ENCODE results near the gene TNFRSF11A.

TNFRSF11A gene

DNA sequence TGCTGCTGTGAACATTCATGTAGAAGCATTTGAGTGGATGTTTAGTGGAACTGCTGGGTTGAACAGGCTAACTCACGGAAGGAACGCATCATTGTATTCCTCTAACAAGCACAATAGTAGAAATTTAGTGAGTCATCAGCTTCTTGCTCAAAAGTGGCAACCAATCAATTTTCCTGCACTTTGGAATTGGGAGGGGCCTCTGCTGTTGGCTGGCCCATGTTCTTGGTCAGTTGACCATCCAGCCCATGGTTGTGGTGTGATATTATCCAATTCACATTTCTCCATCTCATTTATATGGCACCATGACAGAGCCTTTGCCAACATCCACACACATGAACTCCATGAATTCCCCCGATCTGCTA is 95.0 kb downstream of the TNFRSF11A start:
- peak; percentile 66 for DNase-seq (ENCODE audit: low read depth)

DNA sequence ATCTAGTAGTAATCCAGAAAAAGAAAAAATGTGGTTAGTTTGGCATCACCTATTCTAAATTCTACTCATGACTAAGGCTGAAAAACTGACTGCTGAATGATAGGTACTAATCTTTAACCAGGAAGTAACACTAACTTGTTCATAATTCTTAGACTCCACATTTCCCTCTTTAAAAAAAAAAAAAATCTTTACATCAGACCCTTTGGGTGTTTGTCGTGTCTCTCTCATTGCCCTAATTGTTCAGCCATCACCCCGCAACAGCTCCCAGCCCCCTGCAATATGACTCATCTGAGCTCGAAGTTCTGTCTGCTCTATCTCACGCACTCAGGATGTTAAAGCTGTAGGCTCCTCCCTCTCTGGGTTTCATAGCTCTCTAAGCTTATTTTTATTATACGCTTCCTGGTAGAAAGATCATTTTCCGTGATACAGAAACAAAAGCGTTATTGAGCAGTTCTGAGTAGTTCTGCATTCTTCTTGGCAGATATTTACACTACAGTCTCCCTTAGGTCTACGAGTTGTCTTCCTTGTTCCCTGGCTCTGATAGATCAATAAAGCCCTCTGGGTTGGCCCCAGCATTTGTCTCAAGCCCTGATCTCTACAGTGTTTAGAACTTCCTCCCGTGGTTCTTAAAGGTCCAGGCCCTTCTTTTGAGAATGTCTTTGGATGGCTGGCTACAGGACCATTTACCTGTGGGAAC is 95.6 kb downstream of the TNFRSF11A start:
- peak; percentile 85 for DNase-seq (ENCODE audit: low read depth)

GRCh38 chr18:62425465-62426190 is 100.5 kb downstream of the TNFRSF11A start:
- DNase-seq (ENCODE audit: low read depth), result peak; percentile 95

DNA sequence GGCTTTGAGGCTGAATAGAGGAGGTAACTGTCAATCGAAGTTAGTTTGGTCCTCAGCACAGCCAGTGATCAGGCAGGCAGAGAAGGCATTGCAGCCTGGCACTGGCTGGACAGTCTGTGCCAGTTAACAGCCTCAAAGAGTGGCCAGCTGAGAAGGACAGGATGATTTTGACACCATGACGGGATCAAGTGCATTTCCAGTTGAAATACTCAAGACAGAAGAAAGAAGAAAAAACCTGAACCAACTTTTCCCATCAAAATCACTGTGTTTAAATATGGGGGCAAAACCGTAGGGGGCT is 101.0 kb downstream of the TNFRSF11A start:
- DNase-seq (ENCODE audit: low read depth), result no peak

- no peak for DNase-seq (ENCODE audit: low read depth)
Observed at GRCh38 chr18:62432176-62432575, 107.1 kb downstream of the TNFRSF11A start.

GRCh38 chr18:62434798-62435197 is 109.7 kb downstream of the TNFRSF11A start:
- no peak for DNase-seq (ENCODE audit: low read depth)

- DNase-seq (ENCODE audit: low read depth), result no peak
Observed at GRCh38 chr18:62435435-62436031, 110.4 kb downstream of the TNFRSF11A start.

- no peak for DNase-seq (ENCODE audit: low read depth)
Observed at GRCh38 chr18:62436636-62437234, 111.6 kb downstream of the TNFRSF11A start.

- DNase-seq (ENCODE audit: low read depth), result peak; percentile 42
Observed at GRCh38 chr18:62437235-62438017, 112.3 kb downstream of the TNFRSF11A start.

GRCh38 chr18:62438018-62438329 is 112.9 kb downstream of the TNFRSF11A start:
- no peak for DNase-seq (ENCODE audit: low read depth)

DNA sequence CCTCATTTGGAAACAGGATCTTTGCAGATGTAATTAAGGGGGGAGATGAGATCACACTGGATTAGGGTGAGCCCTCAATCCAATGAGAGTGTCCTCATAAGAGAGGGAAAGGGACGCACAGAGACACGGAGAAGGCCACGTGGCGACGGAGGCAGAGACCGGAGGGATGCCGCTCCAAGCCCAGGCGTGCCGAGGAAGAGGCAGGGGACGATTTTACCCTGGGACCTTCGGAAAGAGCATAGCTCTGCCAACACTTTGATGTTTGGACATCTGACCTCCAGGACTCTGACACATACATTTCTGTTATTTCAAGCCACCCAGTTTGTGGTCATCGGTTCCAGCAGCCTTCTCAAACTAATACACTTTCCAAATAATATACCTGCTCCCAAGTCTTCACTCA is 113.3 kb downstream of the TNFRSF11A start:
- DNase-seq (ENCODE audit: low read depth), result no peak

DNA sequence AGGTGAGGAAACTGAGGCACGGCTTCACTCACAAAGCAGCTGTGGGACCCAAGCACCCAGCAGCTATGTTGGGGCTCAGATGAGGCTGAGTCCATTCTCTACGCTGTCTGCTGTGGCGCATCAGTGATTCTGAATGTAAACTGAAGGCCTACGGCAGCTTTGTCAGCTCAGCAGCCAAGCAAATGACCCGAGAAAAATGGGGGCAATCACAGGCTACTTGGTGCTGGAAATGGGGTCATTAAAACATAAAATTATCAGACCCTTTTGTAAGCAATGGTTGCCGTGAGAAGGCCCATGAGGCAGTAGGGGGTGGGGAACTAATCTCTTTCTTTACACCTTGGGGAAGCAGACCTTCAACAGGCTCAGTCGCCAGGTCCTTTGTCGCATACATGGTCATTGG is 113.8 kb downstream of the TNFRSF11A start:
- no peak for DNase-seq (ENCODE audit: low read depth)
